CD4-positive, alpha-beta T cell treated with Interleukin-21 for 1 hour (primary cell): ENCODE measurements around the gene ARL6.
A peak's percentile ranks its signal among the peaks of the same experiment; 100 is the strongest.
"Not testable (repeated sequence)": the region's sequence is repeated elsewhere in the genome, so short reads cannot be mapped to it uniquely, and the experiment has no call there.

Experiments
- DNase-seq: peaks from one replicate; pipeline ENCODE4 v3.0.0-alpha.2; 2020

Gene ARL6

GRCh38 chr3:97821774-97822358 is 57.3 kb downstream of the ARL6 start, which contains the start of gene CRYBG3:
Gene CRYBG3 (plus strand): TSS chr3:97822011. CDS start chr3:97822207, 196 bp downstream.
- DNase-seq, result peak; percentile 81

- DNase-seq, result peak; percentile 13
Observed at GRCh38 chr3:97822359-97822775, 57.8 kb downstream of the ARL6 start.

- DNase-seq, result no peak
Observed at GRCh38 chr3:97823046-97824004, 58.8 kb downstream of the ARL6 start.

- no peak for DNase-seq
Observed at GRCh38 chr3:97825101-97825500, 60.5 kb downstream of the ARL6 start.

GRCh38 chr3:97827741-97828471 is 63.3 kb downstream of the ARL6 start:
- no peak for DNase-seq

GRCh38 chr3:97829198-97829597 is 64.6 kb downstream of the ARL6 start:
- no peak for DNase-seq

- no peak for DNase-seq
Observed at GRCh38 chr3:97830638-97831037, 66.1 kb downstream of the ARL6 start.

- DNase-seq, result no peak
Observed at GRCh38 chr3:97831140-97831539, 66.6 kb downstream of the ARL6 start.

GRCh38 chr3:97833184-97833583 is 68.6 kb downstream of the ARL6 start:
- not testable (repeated sequence) for DNase-seq

GRCh38 chr3:97835761-97836160 is 71.2 kb downstream of the ARL6 start:
- DNase-seq, result no peak

GRCh38 chr3:97838393-97838792 is 73.8 kb downstream of the ARL6 start:
- DNase-seq, result no peak

GRCh38 chr3:97839944-97840343 is 75.4 kb downstream of the ARL6 start:
- no peak for DNase-seq

GRCh38 chr3:97841304-97841703 is 76.7 kb downstream of the ARL6 start:
- DNase-seq, result no peak

- DNase-seq, result no peak
Observed at GRCh38 chr3:97841956-97842355, 77.4 kb downstream of the ARL6 start.

GRCh38 chr3:97848779-97849178 is 84.2 kb downstream of the ARL6 start:
- no peak for DNase-seq
